Measurements from ENCODE around the gene CTNNA3.

DNA sequence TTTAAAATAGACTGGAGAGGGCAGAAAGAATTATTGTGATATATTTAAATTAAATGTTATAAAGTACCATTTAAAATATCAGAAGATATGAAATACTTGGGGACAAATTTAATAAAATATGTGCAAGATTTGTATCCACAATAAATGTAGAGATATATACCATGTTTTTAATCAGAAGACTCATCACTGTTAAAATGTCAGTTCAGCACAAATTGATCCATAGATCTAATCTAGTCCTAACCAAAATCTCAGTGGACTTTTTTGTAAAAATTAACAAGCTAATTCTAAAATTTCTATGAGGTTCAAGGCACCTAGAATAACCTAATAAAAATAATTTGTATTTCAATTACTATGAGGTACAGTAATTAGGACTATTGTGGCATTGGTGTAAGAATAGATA lies 96.4 kb downstream of the CTNNA3 start:
- TF ChIP-seq CTCF (IDR thresholded peaks at IDR 0.05): no peak
- TF ChIP-seq POLR2A (IDR thresholded peaks at IDR 0.05): no peak
